Endothelial cell of hepatic sinusoid (primary cell): Measurements from ENCODE around the gene ABI3BP.

ENCODE experiments used
- in situ Hi-C: cut with HindIII; loops from 2 replicates; pipeline ENCODE4 v1.10.0; 2017; ENCODE audit warnings: low sequenced_read_pairs

The ABI3BP gene

GRCh38 chr3:100844063-100844936, 148.9 kb downstream of the ABI3BP start:
- in situ Hi-C loops = no loop called here

DNA sequence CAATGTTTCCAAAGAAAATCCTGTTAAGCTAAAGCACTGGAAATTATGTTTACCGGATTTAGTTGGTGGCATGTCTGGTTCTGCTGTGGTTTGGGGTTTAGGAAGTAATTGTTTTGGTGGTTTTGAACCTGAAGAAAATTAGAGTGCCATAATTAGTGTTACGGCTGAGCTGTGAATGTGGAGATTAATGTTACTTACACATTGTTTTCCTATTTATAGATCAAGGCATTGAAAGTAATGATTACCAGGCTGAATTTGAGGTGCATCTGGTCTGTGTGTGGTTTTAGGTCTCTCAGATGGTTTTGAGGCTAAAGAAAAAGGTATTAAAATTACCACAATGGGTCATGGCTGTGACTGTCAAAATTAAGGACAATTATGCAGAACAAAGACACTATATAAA, 155.1 kb downstream of the ABI3BP start:
- in situ Hi-C loops = no loop called here

GRCh38 chr3:100836661-100837060, 156.6 kb downstream of the ABI3BP start:
- in situ Hi-C loops = no loop called here

DNA sequence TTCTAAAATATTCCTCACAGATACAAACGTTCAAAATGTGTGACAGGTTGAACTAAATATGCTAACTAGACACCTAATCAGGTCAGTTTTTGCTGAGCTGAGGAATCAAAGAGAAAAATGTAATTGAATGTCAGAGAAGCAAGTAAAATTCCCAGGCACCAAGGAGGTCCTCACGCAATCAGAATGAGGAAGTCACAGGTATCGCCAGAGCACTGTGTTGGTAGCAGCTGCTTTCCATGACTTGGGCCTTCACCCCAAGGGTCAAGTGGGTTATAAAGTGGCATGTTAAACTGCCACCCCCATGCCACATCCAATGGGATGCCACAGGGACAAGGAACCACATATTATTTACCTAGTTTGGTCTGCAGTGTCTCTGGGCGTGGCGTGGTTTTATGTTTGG, 158.9 kb downstream of the ABI3BP start:
- in situ Hi-C loops = no loop called here

DNA sequence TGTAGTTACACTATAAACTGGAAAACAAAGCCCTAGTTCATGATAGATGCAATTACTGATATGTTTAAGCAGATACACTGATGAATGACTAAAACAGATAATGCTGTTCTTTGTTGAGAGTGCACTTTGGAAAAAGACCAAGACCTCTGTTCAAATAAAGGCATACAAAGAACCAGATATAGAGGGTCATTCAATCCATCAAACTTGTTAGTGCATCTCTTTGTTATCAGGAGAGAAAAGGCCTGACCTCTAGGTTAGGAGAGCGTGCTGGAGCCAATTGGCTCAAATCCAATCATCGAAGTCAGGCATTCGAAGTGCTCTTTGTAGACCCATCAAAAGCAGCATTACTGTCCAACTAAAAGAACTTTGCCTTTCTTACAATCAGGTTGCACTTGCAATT, 159.7 kb downstream of the ABI3BP start:
- in situ Hi-C loops = no loop called here

DNA sequence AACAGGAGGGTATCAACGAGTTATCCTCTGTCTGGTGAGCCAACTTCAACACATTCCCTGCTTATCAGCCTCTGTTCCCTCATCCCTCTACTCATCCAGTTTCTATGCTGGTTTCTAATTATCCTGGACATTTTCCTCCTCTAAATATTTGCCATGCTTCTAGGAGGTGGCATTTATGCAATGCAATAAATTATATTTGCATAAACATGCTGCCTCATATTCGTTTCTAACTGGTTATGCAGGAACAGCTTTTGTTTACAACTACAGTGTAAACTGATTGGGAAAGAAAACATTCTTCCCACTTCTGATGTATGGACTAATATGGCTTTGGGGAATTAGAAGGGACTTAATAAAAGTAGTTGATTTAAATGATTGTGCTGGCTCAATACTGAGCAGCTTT, 161.6 kb downstream of the ABI3BP start:
- in situ Hi-C loops = no loop called here

DNA sequence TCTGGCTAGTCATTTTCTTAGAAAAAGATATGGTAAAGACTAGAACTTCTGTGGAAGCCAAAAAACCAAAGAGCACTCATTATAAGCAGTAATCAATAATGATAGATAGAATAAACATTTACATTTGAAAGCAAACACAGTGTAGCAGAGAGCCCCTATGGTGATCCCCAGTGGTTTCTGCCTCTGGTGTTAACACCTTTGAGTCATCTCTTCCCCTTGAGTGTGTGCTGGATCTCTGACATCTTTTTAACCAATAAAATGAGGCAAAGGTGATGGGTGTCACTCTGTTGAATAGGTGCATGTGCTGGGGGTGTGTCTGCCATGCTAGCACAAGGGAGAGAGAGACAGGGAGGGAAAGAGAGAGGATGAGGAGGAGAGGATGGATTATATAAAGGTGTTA, 162.3 kb downstream of the ABI3BP start:
- in situ Hi-C loops = no loop called here

GRCh38 chr3:100825574-100825973, 167.6 kb downstream of the ABI3BP start:
- in situ Hi-C loops = no loop called here

GRCh38 chr3:100815583-100815982, 177.6 kb downstream of the ABI3BP start:
- in situ Hi-C loops = no loop called here

- in situ Hi-C loops = no loop called here
These were observed 179.4 kb downstream of the ABI3BP start for GRCh38 chr3:100813828-100814227.

- in situ Hi-C loops = no loop called here
These were observed 181.3 kb downstream of the ABI3BP start for GRCh38 chr3:100811779-100812507.

GRCh38 chr3:100810671-100811070, 182.6 kb downstream of the ABI3BP start:
- in situ Hi-C loops = no loop called here

DNA sequence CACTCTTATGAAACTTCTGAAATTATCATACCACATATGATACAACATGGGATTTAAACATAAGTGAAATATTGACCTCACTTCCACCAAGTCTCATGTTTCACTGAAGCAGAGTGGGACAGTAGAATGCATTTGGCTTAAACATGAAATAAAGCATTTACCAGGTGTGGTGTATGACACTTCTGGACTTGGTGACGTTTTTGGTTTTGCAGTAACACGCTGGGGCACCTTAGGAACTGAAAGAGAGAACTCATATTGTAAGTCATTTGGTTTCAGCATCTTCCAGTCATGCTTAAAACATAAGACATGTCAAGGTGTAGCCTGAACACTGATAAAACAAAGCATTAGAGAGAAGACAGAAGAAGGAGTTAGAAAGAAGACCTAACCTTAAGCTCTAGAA, 188.6 kb downstream of the ABI3BP start:
- in situ Hi-C loops = no loop called here

- in situ Hi-C loops = no loop called here
These were observed 189.5 kb downstream of the ABI3BP start for GRCh38 chr3:100803711-100804110.

DNA sequence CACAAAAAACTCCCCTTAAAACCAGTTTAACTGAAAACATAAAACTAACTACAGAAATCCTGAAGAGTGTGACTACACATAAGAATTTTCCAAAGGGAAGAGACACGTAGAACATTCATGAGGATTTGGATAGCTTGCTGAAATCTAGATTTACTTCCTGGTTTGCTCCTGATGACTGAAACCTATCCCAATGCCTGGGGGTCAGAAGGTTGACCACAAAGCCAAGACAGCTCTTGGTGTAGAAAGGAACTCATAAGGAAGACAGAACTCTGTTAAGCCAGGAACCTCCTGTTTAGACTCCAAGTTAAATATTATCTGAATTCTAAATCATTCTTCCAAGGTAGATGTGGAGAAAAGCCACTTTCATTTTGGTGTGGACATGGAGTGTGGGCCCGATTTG, 191.1 kb downstream of the ABI3BP start:
- in situ Hi-C loops = no loop called here

- in situ Hi-C loops = no loop called here
These were observed 195.2 kb downstream of the ABI3BP start for GRCh38 chr3:100798012-100798411.

- in situ Hi-C loops = no loop called here
These were observed 196.7 kb downstream of the ABI3BP start for GRCh38 chr3:100796556-100796955.

GRCh38 chr3:100789579-100789978, 203.6 kb downstream of the ABI3BP start:
- in situ Hi-C loops = no loop called here

DNA sequence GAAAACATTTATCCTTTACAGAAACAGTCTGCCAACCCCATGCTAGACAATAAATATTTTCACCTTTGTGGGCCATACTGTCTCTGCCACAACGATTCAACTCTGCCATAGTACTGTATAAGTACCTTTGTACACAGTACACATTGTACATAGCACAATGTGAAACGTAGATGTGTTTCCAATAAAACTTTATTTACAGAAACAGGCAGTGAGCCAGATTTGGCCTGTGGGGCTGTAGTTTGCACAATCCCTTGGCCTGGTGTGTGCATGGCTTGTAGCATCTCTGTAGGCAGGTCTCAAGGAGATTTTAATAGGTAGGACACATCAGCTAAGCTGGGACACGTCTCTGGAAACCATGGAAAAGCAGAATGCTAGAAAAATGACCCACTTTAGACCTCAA, 209.6 kb downstream of the ABI3BP start:
- in situ Hi-C loops = no loop called here

GRCh38 chr3:100782906-100783305, 210.3 kb downstream of the ABI3BP start:
- in situ Hi-C loops = no loop called here

- in situ Hi-C loops = no loop called here
These were observed 210.9 kb downstream of the ABI3BP start for GRCh38 chr3:100782348-100782747.

DNA sequence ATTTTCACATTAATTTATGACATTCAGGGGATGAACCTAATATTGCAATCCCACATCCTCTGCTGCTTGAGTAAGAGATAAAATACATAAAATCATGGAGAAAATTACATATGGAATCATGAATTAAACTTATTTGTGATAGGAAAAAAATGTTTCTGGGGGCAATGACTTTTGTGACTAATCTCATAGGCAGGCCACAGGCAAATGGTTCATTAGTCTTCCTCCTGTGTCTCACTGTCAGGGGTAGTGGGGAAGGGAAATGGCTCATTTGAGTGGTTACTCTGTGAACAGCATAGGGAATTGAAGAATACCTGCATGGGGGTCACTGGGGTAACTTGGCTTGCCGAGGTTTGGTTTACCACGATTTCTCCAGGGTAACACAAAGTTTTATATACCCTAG, 211.9 kb downstream of the ABI3BP start:
- in situ Hi-C loops = no loop called here
